HG03460 (cell line): Measurements from ENCODE around the gene CNOT3.
A peak's percentile ranks its signal among the peaks of the same experiment; 100 is the strongest.
"Not testable (repeated sequence)": the region's sequence is repeated elsewhere in the genome, so short reads cannot be mapped to it uniquely, and the experiment has no call there.

Experiments
- ATAC-seq: cut with Tn5 transposase; IDR thresholded peaks from one replicate; pipeline ENCODE4 v1.9.1; 2021; ENCODE audit not compliant: unreplicated experiment

Gene CNOT3

DNA sequence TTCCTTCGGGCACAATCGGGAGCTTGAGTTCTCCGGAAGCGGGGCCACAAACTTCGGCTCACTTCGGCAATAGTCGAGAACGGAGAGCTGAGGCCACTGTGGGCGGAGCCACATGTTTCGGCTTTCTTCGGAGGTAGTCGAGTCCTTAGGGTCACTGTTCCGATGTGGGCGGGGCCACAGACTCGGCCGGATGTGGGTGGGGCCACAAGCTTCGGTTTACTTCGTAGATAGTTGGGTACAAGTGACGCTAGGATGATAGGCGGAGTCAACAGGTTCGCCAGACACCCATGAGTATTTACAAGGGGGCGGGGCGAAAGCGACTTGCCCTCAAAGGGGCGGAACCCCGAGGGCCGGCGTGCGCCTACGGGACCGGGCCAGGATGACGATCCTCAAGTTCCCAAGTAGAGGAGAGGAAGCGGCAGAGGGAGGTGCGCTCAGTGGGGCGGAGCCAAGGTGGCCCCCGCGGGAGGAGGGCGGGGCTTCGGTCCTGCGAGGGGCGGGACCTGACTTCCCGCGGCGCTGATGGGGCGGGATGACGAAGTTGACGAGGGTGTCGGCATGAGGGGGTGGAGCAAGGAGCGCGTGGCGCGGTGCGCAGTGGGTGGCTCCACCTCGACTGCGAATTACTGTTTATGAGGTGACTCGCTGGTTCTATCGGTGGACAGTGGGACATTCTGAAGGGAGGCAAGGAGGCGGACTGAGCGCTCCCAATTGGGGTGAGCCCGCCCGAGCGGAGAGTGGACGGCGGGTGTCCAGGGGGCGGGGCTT is 52.4 kb downstream of the CNOT3 start:
- peak; percentile 42 for ATAC-seq

GRCh38 chr19:54190503-54191010 is 53.0 kb downstream of the CNOT3 start:
- ATAC-seq: peak; percentile 50

GRCh38 chr19:54191011-54191810 is 53.6 kb downstream of the CNOT3 start, which contains the start of gene TSEN34:
TSS of gene TSEN34 (plus strand) at chr19:54191308. CDS start at chr19:54191365, 57 bp downstream.
- ATAC-seq: peak; percentile 19

- ATAC-seq: no peak
Measured at GRCh38 chr19:54191811-54192453, 54.4 kb downstream of the CNOT3 start.

DNA sequence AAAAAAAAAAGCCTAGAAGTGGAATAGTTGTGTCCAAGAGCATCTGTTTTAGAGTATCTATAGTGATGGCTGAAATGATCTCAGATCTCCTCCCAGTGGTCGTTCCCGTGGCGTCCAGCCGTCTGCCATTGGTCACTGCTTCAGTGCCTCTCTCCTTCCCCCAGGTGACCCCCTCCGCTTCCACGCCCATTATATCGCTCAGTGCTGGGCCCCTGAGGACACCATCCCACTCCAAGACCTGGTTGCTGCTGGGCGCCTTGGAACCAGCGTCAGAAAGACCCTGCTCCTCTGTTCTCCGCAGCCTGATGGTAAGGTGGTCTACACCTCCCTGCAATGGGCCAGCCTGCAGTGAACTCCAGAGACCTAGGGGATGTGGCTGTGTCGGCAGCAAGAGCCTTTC is 55.4 kb downstream of the CNOT3 start:
- no peak for ATAC-seq

- not testable (repeated sequence) for ATAC-seq
Measured at GRCh38 chr19:54194463-54194862, 56.9 kb downstream of the CNOT3 start.

DNA sequence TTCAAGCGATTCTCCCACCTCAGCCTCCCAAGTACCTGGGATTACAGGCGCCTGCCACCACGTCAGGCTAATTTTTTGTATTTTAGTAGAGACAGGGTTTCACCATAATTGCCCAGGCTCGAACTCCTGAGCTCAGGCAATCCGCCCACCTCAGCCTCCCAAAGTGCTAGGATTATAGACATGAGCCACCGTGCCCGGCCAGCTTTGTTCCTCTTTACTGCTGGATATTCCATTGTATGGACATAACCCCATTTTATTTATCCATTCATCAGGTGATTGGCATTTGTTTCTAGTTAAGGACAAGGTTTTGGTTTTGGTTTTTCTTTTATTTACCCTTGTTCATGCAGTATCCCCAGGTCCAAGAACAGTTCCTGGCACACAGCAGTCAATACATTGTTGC is 59.0 kb downstream of the CNOT3 start:
- no peak for ATAC-seq

DNA sequence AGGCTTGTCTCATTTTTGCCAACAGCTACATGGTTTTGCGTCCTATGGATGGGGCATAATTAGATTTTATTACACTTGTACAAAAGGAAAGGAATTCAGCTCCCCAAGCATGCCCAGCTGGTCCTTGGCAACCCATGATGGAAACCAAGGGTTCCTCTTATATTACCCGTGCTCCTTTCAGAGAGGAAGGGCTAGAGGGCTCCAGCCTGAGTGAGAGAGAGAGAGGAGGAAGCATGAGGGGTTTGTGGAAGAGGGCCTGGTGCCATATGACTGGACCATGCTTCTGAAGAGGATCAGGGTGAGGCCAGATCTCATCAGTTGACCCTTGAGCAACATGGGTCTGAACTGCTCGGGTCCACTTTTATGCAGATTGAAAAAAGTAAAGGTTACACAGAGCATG is 59.6 kb downstream of the CNOT3 start:
- no peak for ATAC-seq

GRCh38 chr19:54199401-54199800 is 61.8 kb downstream of the CNOT3 start:
- no peak for ATAC-seq

DNA sequence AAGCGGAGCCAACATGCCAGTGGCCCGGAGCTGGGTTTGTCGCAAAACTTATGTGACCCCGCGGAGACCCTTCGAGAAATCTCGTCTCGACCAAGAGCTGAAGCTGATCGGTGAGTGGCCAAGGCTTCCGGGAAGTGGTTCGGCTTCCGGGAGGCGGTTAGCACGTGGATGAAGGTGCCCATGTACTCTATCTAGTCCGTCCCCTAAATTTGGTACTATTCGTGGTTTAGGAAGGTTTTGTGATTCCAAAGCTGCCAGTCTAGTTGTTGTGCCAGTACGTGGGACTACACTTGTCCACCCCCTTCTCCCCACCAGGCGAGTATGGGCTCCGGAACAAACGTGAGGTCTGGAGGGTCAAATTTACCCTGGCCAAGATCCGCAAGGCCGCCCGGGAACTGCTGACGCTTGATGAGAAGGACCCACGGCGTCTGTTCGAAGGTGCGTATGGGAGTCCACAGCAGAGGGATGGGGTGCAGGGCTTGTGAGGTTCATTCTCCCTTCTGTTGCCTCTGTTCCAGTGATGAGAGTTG is 63.7 kb downstream of the CNOT3 start:
- no peak for ATAC-seq

DNA sequence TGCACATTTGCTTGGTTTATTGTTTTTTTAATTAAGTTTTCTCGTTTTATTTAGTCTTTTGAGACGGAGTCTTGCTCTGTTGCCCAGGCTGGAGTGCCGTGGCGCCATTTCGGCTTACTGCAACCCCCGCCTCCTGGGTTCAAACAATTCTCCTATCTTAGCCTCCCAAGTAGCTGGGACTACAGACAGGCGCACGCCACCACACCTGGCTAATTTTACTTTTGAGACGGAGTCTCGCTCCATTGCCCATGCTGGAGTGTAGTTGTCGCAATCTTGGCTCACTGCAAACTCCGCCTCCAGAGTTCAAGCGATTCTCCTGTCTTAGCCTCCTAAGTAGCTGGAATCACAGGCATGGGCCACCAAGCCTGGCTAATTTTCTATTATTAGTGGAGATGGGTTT is 64.4 kb downstream of the CNOT3 start:
- ATAC-seq: no peak

DNA sequence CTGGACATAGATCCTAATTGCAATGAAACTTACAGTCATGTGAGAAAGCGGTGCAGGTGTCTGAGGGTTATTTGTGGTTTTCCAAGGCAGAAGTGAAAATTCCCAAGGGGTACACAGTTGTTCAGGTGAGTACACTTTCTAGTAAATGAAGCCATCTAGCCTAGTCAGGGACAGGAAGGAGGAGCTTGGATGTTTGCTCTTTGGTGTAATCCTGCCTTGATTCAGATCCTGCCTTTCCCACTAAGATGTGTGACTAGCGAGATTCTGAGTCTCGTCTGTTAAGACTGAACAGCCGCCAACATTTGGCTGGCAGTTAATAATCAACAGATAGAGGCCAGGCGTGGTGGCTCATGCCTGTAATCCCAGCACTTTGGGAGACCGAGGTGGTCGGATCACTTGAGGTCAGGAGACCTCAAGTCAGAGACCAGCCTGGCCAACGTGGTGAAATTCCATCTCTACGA is 65.6 kb downstream of the CNOT3 start:
- ATAC-seq: no peak

GRCh38 chr19:54204767-54205468 is 67.4 kb downstream of the CNOT3 start:
- ATAC-seq: no peak
